GM12801 (cell line): ENCODE results near the gene ADCY2.

Experiments used
- CTCF ChIP-seq: IDR thresholded peaks from one replicate; pipeline ENCODE4 v1.5.1; 2011; ENCODE audit warnings: control low read depth; ENCODE audit not compliant: insufficient read length; ENCODE audit errors: extremely low read depth

Gene ADCY2

GRCh38 chr5:7395947-7396712, at the start of gene ADCY2:
Gene ADCY2, plus strand, starts transcription at chr5:7396138. Its CDS starts 159 bp downstream, at chr5:7396297.
- TF ChIP-seq CTCF = no peak

- no peak for TF ChIP-seq CTCF
Measured at GRCh38 chr5:7347377-7347776, 48.6 kb upstream of the ADCY2 start.

GRCh38 chr5:7348168-7348854, 47.6 kb upstream of the ADCY2 start:
- no peak for TF ChIP-seq CTCF

- no peak for TF ChIP-seq CTCF
Measured at GRCh38 chr5:7361593-7361992, 34.3 kb upstream of the ADCY2 start.

- TF ChIP-seq CTCF = no peak
Measured at GRCh38 chr5:7363067-7363677, 32.8 kb upstream of the ADCY2 start.

GRCh38 chr5:7364226-7364875, 31.6 kb upstream of the ADCY2 start:
- TF ChIP-seq CTCF = no peak

- TF ChIP-seq CTCF = no peak
Measured at GRCh38 chr5:7367780-7368179, 28.2 kb upstream of the ADCY2 start.
